Measurements from ENCODE around the gene ELANE.

DNA sequence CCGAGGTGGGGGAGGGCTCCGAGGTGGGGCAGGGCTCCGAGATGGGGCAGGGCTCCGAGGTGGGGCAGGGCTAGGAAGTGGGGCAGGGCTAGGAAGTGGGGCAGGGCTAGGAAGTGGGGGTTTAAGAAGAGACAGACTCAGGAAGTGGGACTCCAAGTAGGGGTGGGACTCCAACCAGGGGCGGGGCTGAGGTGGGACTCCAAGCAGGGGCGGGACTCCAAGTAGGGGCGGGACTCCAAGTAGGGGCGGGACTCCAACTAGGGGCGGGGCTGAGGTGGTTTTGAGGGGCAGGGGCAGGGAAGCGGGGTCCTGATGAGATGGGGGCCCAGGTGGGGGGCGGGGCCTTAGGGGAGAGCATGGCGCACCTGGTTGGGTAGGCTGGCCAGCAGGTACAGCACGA lies 21.0 kb downstream of the ELANE start:
- TF ChIP-seq CTCF (conservative IDR thresholded peaks at IDR 0.05 in 1 of 2, IDR thresholded peaks at IDR 0.05 in 1 of 2; ENCODE audit: low read depth in 1 of 2, low read length in 2 of 2) (no peak), EZH2 (IDR thresholded peaks at IDR 0.05; ENCODE audit: low read length, missing control alignments) (no peak)
